Esophagus squamous epithelium (tissue), 5 donors: Measurements from ENCODE around the gene CXXC5. TPM values are rescaled to one million over a fixed set of nuclear protein-coding genes. Genes with fewer than 3 reads are reported as not detected.

ENCODE experiments used
- DNase-seq: peaks from one replicate; lab custom pipeline; 2025; lab: John Stamatoyannopoulos, UW
- H3K27ac ChIP-seq, 4 donors: fragments of 200-600 bp; sonication (generic); one replicate each; pipeline ENCODE4 v1.5.1; 2016 to 2019; ENCODE audit warnings: mild to moderate bottlenecking in 1 of 4
- H3K27me3 ChIP-seq, 4 donors: fragments of 200-600 bp; sonication (generic); 1 replicate in 3 of 4; 2 replicates in 1 of 4; pipeline versions ENCODE4 v1.5.1 to v1.6.0; 2017 to 2021; ENCODE audit warnings: antibody characterized with exemption in 1 of 4
- H3K36me3 ChIP-seq, 3 donors: fragments of 200-600 bp; sonication (generic); one replicate each; pipeline ENCODE4 v1.5.1; 2016 to 2019
- H3K4me1 ChIP-seq, 3 donors: fragments of 200-600 bp; sonication (generic); one replicate each; pipeline ENCODE4 v1.5.1; 2017 to 2019
- H3K4me3 ChIP-seq, 4 donors: fragments of 200-600 bp; sonication (generic); 1 replicate in 3 of 4; 2 replicates in 1 of 4; pipeline ENCODE4 v1.5.1; 2016 to 2019; ENCODE audit warnings: mild to moderate bottlenecking in 2 of 4, moderate library complexity in 1 of 4
- H3K9me3 ChIP-seq, 3 donors: fragments of 200-600 bp; sonication (generic); one replicate each; pipeline ENCODE4 v1.5.1; 2016 to 2019
- POLR2A ChIP-seq, 4 donors: fragments of 450-650 bp; IDR thresholded peaks; one replicate each; pipeline ENCODE4 v1.6.1; 2017; ENCODE audit warnings: antibody characterized with exemption in 4 of 4, mild to moderate bottlenecking in 4 of 4, moderate library complexity in 3 of 4
- WGBS, 2 donors: methylation state at CpG; one replicate each; pipeline ENCODE4 v1.1.5; 2018; 5-methylcytosine and 5-hydroxymethylcytosine counted together
- intact Hi-C: fragments of 100-400 bp; cut with DNase I; formaldehyde crosslinking; loops from one replicate; pipeline ENCODE4 v1.15.0; 2022
- total RNA-seq, 4 donors: library from RNA; depleted of rRNA; stranded (reverse); fragments of >200 nt; gene quantifications; one replicate each; pipeline ENCODE4 v1.1.0, GENCODE V29; 2016
- TF ChIP-seq, protein P1 (sequence below), 6 experiments: fragments of 450-650 bp in 4 of 6; fragments of 200-600 bp in 2 of 6; sonication (generic) in 2 of 6; IDR thresholded peaks; one replicate each; pipeline ENCODE4 v1.5.1; 2016 to 2019; ENCODE audit warnings: antibody characterized with exemption in 6 of 6, mild to moderate bottlenecking in 4 of 6, moderate library complexity in 4 of 6
- donor health status: DM: yes; HTN: yes; CAD: no.

Gene CXXC5
- total RNA-seq, 4 donors from 2014 or later = 13.9 to 40.4 (median 22.9) TPM

DNA sequence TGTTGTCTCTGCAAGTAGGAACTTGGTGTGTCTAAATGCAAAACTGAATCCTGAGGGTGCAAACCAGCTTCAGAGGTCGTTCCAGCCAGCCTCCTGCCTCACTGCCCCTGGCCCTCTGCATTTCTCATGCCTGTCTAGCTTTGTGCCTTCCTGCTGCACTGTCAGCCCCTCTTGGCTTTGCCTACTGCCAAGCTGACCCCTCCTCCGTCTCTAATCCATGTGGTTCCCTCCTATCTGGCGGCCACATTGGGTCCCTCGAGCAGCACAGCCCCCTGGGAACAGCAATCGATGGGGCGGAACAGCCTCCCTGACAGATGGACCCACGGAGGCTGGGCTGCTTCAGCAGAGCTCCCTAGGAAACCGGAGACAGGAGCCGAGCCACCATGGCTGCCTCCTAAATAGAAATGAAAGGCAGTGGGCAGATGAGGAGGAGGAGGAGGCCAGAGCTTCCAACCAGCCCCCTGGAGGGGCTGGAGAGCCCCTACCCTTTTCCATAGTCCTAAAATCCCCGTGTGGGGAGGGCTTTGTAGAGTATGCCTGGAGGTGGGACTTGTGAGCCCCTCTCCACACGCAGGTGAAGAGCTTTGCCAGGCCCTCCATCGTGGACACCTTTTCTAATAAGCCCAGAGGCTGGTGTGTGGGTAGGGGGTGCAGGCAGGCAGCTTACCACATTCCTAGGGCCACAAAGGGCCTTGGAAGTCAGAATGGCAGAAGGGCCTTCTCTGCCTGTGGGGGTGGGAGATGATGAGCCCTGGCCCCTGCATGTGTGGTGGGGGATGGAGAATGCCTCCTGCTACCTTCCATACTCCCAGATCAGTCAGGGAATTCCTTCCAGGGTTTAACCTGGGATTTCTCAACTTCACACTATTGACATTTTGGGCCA lies 9.2 kb upstream of the CXXC5 start:
- no peak for DNase-seq
- H3K4me1 ChIP-seq = peaks cover 50 to 83% (median 54%) of the 10 kb centered on the region in 3 donors
- no peaks in the 10 kb centered on the region for H3K36me3 ChIP-seq
- TF ChIP-seq, protein P1, sequence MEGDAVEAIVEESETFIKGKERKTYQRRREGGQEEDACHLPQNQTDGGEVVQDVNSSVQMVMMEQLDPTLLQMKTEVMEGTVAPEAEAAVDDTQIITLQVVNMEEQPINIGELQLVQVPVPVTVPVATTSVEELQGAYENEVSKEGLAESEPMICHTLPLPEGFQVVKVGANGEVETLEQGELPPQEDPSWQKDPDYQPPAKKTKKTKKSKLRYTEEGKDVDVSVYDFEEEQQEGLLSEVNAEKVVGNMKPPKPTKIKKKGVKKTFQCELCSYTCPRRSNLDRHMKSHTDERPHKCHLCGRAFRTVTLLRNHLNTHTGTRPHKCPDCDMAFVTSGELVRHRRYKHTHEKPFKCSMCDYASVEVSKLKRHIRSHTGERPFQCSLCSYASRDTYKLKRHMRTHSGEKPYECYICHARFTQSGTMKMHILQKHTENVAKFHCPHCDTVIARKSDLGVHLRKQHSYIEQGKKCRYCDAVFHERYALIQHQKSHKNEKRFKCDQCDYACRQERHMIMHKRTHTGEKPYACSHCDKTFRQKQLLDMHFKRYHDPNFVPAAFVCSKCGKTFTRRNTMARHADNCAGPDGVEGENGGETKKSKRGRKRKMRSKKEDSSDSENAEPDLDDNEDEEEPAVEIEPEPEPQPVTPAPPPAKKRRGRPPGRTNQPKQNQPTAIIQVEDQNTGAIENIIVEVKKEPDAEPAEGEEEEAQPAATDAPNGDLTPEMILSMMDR (IDR thresholded peaks at IDR 0.05) = no peak
- TF ChIP-seq POLR2A (IDR thresholded peaks at IDR 0.05) = no peak
- H3K4me3 ChIP-seq = peak overlapping the region in 1 of 4 donors; percentile 76
- intact Hi-C loops = no loop called here
- 38 to 63% methylated on average over 2 to 5 of the region's 12 CpGs for WGBS, 2 donors
- H3K27me3 ChIP-seq = no peaks in the 10 kb centered on the region
- no peaks in the 10 kb centered on the region for H3K9me3 ChIP-seq
- H3K27ac ChIP-seq = peak overlapping the region; percentile 75 to 91 (median 84)

DNA sequence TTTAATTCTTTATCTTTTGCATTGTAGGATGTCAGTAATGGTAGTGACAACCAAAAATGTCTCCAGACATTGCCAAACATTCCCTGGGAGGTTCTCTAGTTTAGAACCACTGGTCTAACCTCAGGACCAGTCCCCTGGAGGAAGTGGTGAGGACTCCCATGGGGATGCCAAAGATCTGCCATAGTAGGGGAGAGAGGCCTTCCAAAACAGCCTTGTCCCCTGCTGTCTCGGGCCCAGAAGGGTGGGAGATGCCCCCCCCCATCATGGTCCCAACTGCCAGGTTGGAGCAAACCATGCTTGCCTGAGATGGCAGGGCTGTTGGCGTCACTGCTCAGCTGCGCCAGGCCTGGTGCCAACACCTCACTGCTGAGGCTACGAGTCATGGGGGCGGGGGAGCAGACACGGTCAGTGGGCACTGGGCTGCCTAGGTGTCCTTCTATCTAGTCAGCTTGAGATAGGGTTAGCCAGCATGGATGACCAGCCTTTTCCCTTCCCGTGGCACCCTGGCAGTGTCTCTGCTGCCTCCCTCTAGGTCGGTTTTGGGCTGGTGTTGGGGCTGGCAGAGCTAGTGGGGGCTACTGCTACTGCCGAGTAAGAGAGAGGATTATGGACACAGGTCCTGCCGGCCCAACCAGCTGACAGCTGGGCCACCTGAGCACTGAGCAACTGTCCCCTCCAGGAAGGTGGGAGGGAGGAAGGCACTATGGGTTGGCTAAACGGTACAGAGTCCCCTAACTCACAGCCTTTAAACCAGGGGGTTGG lies 8.3 kb upstream of the CXXC5 start:
- H3K9me3 ChIP-seq = no peaks in the 10 kb centered on the region
- no peak for DNase-seq

DNA sequence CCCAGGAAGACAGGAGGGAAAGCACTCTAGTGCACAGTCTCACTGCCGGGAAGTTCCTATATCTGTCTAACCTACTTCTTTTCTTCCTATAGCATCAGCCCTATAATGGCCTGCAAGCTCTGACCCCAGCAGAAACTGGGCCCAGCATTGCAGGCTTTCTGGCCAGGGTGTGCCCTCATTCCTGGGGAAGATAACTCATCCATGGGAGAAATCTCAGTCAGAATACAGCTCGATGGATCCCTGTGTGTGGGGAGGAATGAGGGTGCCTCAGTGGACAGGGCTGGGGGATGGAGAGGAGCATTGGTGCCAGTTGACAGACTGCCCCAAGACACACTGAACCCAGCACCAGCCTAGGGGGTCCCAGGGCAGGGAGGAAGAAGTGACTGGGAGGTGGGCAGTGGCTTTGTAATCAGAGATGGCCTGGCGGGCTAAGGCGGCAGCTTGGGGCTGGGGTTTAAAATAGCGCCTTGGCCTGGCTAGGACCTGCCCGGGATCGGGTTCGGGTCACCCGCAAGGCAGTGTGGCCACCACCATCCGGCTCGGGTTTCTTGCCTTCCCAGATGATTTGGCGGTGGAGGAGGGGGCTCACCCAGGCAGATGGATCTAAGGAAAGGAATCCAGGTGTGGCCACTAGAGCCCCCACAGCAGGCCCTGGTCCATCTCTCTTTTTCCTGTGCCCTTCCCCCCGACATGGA lies 7.6 kb upstream of the CXXC5 start:
- Histone ChIP-seq H3K36me3 (no peaks in the 10 kb centered on the region), H3K9me3 (no peaks in the 10 kb centered on the region), H3K4me3 (no peak overlapping the region), H3K4me1 (peaks cover 45 to 91% (median 51%) of the 10 kb centered on the region in 3 donors), H3K27me3 (no peaks in the 10 kb centered on the region), H3K27ac (no peak overlapping the region)
- WGBS, 2 donors = 84 to 86% methylated on average over 5 to 10 of the region's 13 CpGs
- intact Hi-C loops = no loop called here
- DNase-seq = no peak
- TF ChIP-seq POLR2A (IDR thresholded peaks at IDR 0.05) = no peak
- TF ChIP-seq, protein P1 (IDR thresholded peaks at IDR 0.05) = no peak

More for the DNA sequence above, 8.3 kb upstream of the CXXC5 start:
- Histone ChIP-seq H3K27me3 (no peaks in the 10 kb centered on the region), H3K4me3 (no peak overlapping the region), H3K4me1 (peaks cover 50 to 91% (median 56%) of the 10 kb centered on the region in 3 donors), H3K36me3 (no peaks in the 10 kb centered on the region), H3K27ac (peak overlapping the region in 1 of 4 donors; percentile 17)
- TF ChIP-seq POLR2A (IDR thresholded peaks at IDR 0.05) = no peak
- TF ChIP-seq, protein P1 (IDR thresholded peaks at IDR 0.05) = no peak
- WGBS, 2 donors = 84% methylated on average over 6 of the region's 11 CpGs; no CpG with 5 or more reads in 1 of the 2 donors
- intact Hi-C loops = no loop called here

DNA sequence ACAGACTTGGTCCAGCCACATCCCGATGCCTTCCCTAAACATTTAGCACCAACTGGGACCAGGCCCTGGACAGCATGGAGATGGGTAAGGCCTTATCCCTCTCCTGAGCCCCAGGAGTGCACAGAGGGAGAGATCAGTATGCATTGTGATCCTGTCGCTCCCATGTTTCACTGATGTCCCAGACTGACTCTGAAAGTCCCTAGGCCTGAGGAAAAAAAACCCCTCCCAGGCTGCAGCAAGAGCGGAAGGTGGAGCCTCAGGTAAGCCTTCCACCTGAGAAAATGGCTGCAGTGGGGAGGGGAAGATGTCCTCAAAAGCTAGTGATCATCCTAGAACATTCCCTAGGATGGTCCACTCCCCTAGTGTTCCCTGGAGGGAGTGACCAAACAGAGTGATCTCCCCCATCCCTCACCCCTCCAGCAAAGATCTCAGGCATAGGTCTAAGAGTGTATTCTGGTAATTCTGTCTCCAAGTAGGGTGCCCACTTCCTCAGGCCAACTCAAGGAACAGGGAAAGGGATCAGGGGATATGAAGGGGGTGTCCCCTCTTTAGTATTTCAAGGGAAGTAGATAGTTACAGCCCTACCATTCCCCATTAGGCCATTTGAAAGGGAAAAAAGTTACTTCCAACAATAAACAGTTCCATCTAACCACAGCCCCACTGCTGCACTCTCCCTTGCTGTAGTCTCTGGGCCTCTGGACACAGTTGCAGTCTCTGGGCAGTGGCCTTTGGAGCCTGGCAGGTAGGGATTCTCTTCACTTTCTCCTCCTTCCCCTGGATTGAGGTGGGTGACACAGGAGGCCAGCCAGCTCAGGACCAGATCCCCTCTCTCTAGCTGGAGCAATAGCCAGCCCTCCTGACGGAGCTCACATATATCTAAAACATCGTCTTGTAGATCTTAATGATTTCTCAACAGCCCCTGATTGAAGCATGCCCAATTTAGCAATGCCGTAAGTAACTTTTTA lies 6.8 kb upstream of the CXXC5 start:
- H3K27me3 ChIP-seq = no peaks in the 10 kb centered on the region
- no peak overlapping the region for H3K27ac ChIP-seq
- TF ChIP-seq, protein P1 (IDR thresholded peaks at IDR 0.05) = no peak
- no peak for TF ChIP-seq POLR2A (IDR thresholded peaks at IDR 0.05)
- WGBS, 2 donors = 92 to 93% methylated on average over 5 to 6 of the region's 6 CpGs
- H3K36me3 ChIP-seq = no peaks in the 10 kb centered on the region
- no peak for DNase-seq
- peaks cover 37 to 84% (median 43%) of the 10 kb centered on the region in 3 donors for H3K4me1 ChIP-seq
- no peak overlapping the region for H3K4me3 ChIP-seq
- intact Hi-C loops = no loop called here
- no peaks in the 10 kb centered on the region for H3K9me3 ChIP-seq
